ENCODE results near the gene TFCP2. TPM values are rescaled to one million over a fixed set of nuclear protein-coding genes. Genes with fewer than 3 reads are reported as not detected.

Gene TFCP2
- total and polyA plus RNA-seq, 2 of the 13 experiments (the other 11 are each of a cell fraction or from before 2014, with no cell fraction given), result 7.6 to 10.0 TPM

- peak; percentile 72 for TF ChIP-seq ESRRA (CRISPR knock-in tag; IDR thresholded peaks at IDR 0.05; ENCODE audit: low read depth)
- TF ChIP-seq ZNF142 (CRISPR knock-in tag; IDR thresholded peaks at IDR 0.05), result no peak; the same call in none of the 2 replicates
- TF ChIP-seq ZNF451 (CRISPR knock-in tag; IDR thresholded peaks at IDR 0.05), result no peak; the same call in 1 of the 2 replicates
- TF ChIP-seq NFYC (CRISPR knock-in tag; IDR thresholded peaks at IDR 0.05), result peak; percentile 87
- no peak for TF ChIP-seq NFIC (IDR thresholded peaks at IDR 0.05; ENCODE audit: low read length)
- TF ChIP-seq ZUFSP (CRISPR knock-in tag; IDR thresholded peaks at IDR 0.05; ENCODE audit: borderline replicate concordance), result no peak
- no peak for TF ChIP-seq MXI1 (IDR thresholded peaks at IDR 0.05; ENCODE audit: borderline replicate concordance, low read depth, low read length)
- peak; percentile 86 for TF ChIP-seq RBFOX2 (IDR thresholded peaks at IDR 0.05; ENCODE audit: low read depth, low read length)
- 0 out of 2 replicates have a peak, but pooled peaks have one; percentile 27 for TF ChIP-seq STAT6 (CRISPR knock-in tag; IDR thresholded peaks at IDR 0.05; ENCODE audit: borderline replicate concordance)
- TF ChIP-seq ZNF543 (CRISPR knock-in tag; IDR thresholded peaks at IDR 0.05), result 0 out of 2 replicates have a peak, but pooled peaks have one; percentile 28
- no peak for TF ChIP-seq RFX1 (IDR thresholded peaks at IDR 0.05)
- peak; percentile 65 for TF ChIP-seq BORCS8-MEF2B (CRISPR knock-in tag; IDR thresholded peaks at IDR 0.05)
- TF ChIP-seq TEF (CRISPR knock-in tag; IDR thresholded peaks at IDR 0.05), result 0 out of 2 replicates have a peak, but pooled peaks have one; percentile 35
- peak in 1 of 2 experiments; percentile 31; a peak in 1 of 4 replicates for TF ChIP-seq NR2F1 (CRISPR knock-in tag; IDR thresholded peaks at IDR 0.05)
- TF ChIP-seq HES4 (CRISPR knock-in tag; IDR thresholded peaks at IDR 0.05; ENCODE audit: borderline replicate concordance), result peak; percentile 52; the same call in 1 of the 2 replicates
Observed at GRCh38 chr12:51047655-51048540, 125.0 kb downstream of the TFCP2 start, which contains the start of gene LETMD1 (continued).

Measured in HepG2 (cell line).